Neural progenitor cell (in vitro differentiated cells): Measurements from ENCODE around the gene MCM8. TPM values are rescaled to one million over a fixed set of nuclear protein-coding genes. Genes with fewer than 3 reads are reported as not detected.

Experiments
- DNase-seq: peaks from one replicate; pipeline ENCODE4 v3.0.0-alpha.2; 2016; ENCODE audit warnings: low spot score
- H2AFZ ChIP-seq: fragments of 200-600 bp; sonication (generic); replicated peaks from 2 replicates; pipeline ENCODE4 v1.6.1; 2016; ENCODE audit warnings: antibody characterized with exemption
- H3F3A ChIP-seq: fragments of 200-600 bp; sonication (generic); 2 replicates; pipeline ENCODE4 v1.6.1; 2016; ENCODE audit warnings: antibody characterized with exemption, low read depth
- H3K27ac ChIP-seq: fragments of 200-600 bp; sonication (generic); 2 replicates; pipeline ENCODE4 v1.5.1; 2016; ENCODE audit warnings: mild to moderate bottlenecking
- H3K27me3 ChIP-seq: fragments of 200-600 bp; sonication (generic); 2 replicates; pipeline ENCODE4 v1.6.1; 2016; ENCODE audit warnings: mild to moderate bottlenecking, moderate library complexity
- H3K36me3 ChIP-seq: fragments of 200-600 bp; sonication (generic); 2 replicates; pipeline ENCODE4 v1.5.1; 2016
- H3K4me1 ChIP-seq: fragments of 200-600 bp; sonication (generic); 2 replicates; pipeline ENCODE4 v1.6.1; 2016; ENCODE audit warnings: mixed run types
- H3K4me2 ChIP-seq: fragments of 200-600 bp; sonication (generic); 2 replicates; pipeline ENCODE4 v1.6.1; 2016
- H3K4me3 ChIP-seq: fragments of 200-600 bp; sonication (generic); 2 replicates; pipeline ENCODE4 v1.5.1; 2016
- H3K79me2 ChIP-seq: fragments of 200-600 bp; sonication (generic); 2 replicates; pipeline ENCODE4 v1.6.1; 2016; ENCODE audit warnings: low read depth
- H3K9ac ChIP-seq: fragments of 200-600 bp; sonication (generic); 2 replicates; pipeline ENCODE4 v1.6.1; 2016
- H3K9me3 ChIP-seq: fragments of 200-600 bp; sonication (generic); 2 replicates; pipeline ENCODE4 v1.5.1; 2016; ENCODE audit warnings: low read depth
- H4K20me1 ChIP-seq: fragments of 200-600 bp; sonication (generic); 2 replicates; pipeline ENCODE4 v1.6.1; 2016; ENCODE audit warnings: low read depth
- H3K27ac Mint-ChIP-seq: 3 replicates; pipeline ENCODE4 v1.8.0; 2021; ENCODE audit warnings: mixed read lengths
- H3K27me3 Mint-ChIP-seq: 2 replicates; pipeline ENCODE4 v1.8.0; 2022; ENCODE audit warnings: low read depth, mild to moderate bottlenecking, inconsistent platforms, moderate library complexity, mixed read lengths; ENCODE audit not compliant: insufficient read depth
- H3K36me3 Mint-ChIP-seq: 3 replicates; pipeline ENCODE4 v1.8.0; 2021; ENCODE audit warnings: mixed read lengths
- H3K4me1 Mint-ChIP-seq: 3 replicates; pipeline ENCODE4 v1.8.0; 2021; ENCODE audit warnings: mixed read lengths
- H3K4me3 Mint-ChIP-seq: 3 replicates; pipeline ENCODE4 v1.8.0; 2021; ENCODE audit warnings: mild to moderate bottlenecking, moderate library complexity, mixed read lengths
- H3K9me3 Mint-ChIP-seq: 3 replicates; pipeline ENCODE4 v1.8.0; 2020; ENCODE audit warnings: mixed read lengths
- CTCF ChIP-seq: fragments of 200-600 bp; sonication (generic); IDR thresholded peaks from 2 replicates; pipeline ENCODE4 v1.5.1; 2017; ENCODE audit warnings: antibody characterized with exemption, mild to moderate bottlenecking
- EZH2 ChIP-seq: fragments of 200-600 bp; sonication (generic); IDR thresholded peaks from 2 replicates; pipeline ENCODE4 v1.6.1; 2017; ENCODE audit warnings: antibody characterized with exemption, mild to moderate bottlenecking, moderate library complexity
- EZH2phosphoT487 ChIP-seq: fragments of 200-600 bp; sonication (generic); IDR thresholded peaks from 2 replicates; pipeline ENCODE4 v1.6.1; 2017; ENCODE audit warnings: antibody characterized with exemption
- total RNA-seq: library from RNA; depleted of rRNA; stranded (reverse); fragments of >200 nt; gene quantifications from 2 replicates; pipeline ENCODE4 v1.2.3, GENCODE V29; 2015; ENCODE audit warnings: low replicate concordance

Gene MCM8
- total RNA-seq, 1 donor from 2014 or later: 45.2 TPM

DNA sequence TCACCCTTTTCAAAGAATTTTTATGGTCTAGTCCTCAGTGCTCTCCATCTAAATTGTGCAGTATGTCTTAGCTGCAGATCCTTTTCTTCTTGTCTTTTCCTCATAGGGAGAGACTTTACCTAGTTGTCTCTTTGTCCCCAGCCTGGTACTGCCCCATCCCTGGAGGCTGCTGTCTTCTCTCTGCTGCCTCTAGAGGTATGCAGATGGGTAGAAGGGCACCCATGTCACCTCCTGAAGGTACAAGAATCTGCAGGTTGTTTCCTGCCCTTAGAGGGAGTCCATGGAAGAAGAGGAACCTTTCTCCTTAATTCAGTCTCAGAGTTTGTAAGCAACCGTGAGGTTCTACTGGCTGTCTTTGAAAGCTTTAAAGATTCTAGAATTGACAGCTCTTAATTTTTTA, 39.1 kb downstream of the MCM8 start:
- no peak for DNase-seq
- no peak overlapping the region for H3K4me3 ChIP-seq
- H3K9me3 ChIP-seq: no peaks in the 10 kb centered on the region
- H3K27me3 ChIP-seq: no peaks in the 10 kb centered on the region
- no peaks in the 10 kb centered on the region for H3K4me1 Mint-ChIP-seq
- H4K20me1 ChIP-seq: no peaks in the 10 kb centered on the region
- no peak overlapping the region for H3K4me2 ChIP-seq
- no peaks in the 10 kb centered on the region for H3K4me1 ChIP-seq
- H3K9ac ChIP-seq: no peak overlapping the region
- H3K27ac ChIP-seq: no peak overlapping the region
- H3K27me3 Mint-ChIP-seq: no peaks in the 10 kb centered on the region
- H3K4me3 Mint-ChIP-seq: no peak overlapping the region
- H2AFZ ChIP-seq: no peak overlapping the region
- no peaks in the 10 kb centered on the region for H3K79me2 ChIP-seq
- no peak for TF ChIP-seq EZH2phosphoT487
- no peaks in the 10 kb centered on the region for H3F3A ChIP-seq
- H3K27ac Mint-ChIP-seq: no peak overlapping the region
- peaks cover 16% of the 10 kb centered on the region for H3K36me3 Mint-ChIP-seq
- H3K36me3 ChIP-seq: peaks cover 23% of the 10 kb centered on the region
- H3K9me3 Mint-ChIP-seq: no peaks in the 10 kb centered on the region

- Histone ChIP-seq H3K4me3 (no peak overlapping the region), H4K20me1 (no peaks in the 10 kb centered on the region), H3K27me3 (no peaks in the 10 kb centered on the region), H3K9me3 (no peaks in the 10 kb centered on the region), H3K4me1 (no peaks in the 10 kb centered on the region), H3F3A (no peaks in the 10 kb centered on the region), H2AFZ (no peak overlapping the region), H3K9ac (no peak overlapping the region), H3K27ac (no peak overlapping the region), H3K79me2 (no peaks in the 10 kb centered on the region), H3K36me3 (peaks cover 21% of the 10 kb centered on the region), H3K4me2 (no peak overlapping the region)
- Mint-ChIP-seq H3K9me3 (no peaks in the 10 kb centered on the region), H3K27ac (no peak overlapping the region), H3K4me1 (no peaks in the 10 kb centered on the region), H3K27me3 (no peaks in the 10 kb centered on the region), H3K4me3 (no peak overlapping the region), H3K36me3 (peaks cover 15% of the 10 kb centered on the region)
- DNase-seq: no peak
- TF ChIP-seq EZH2phosphoT487 (no peak), EZH2 (no peak), CTCF (no peak)
Observed at GRCh38 chr20:5990946-5991345, 40.5 kb downstream of the MCM8 start.

GRCh38 chr20:5991623-5992441, 41.4 kb downstream of the MCM8 start:
- no peak overlapping the region for H3K4me2 ChIP-seq

More at GRCh38 chr20:5991623-5992441, 41.4 kb downstream of the MCM8 start:
- H2AFZ ChIP-seq: no peak overlapping the region
- no peak overlapping the region for H3K4me3 ChIP-seq
- H3K9ac ChIP-seq: no peak overlapping the region
- H3K9me3 ChIP-seq: no peaks in the 10 kb centered on the region
- no peaks in the 10 kb centered on the region for H3K27me3 ChIP-seq
- H3K4me1 ChIP-seq: no peaks in the 10 kb centered on the region
- Mint-ChIP-seq H3K4me3 (no peak overlapping the region), H3K27me3 (no peaks in the 10 kb centered on the region), H3K27ac (no peak overlapping the region), H3K9me3 (no peaks in the 10 kb centered on the region), H3K36me3 (peaks cover 14% of the 10 kb centered on the region), H3K4me1 (no peaks in the 10 kb centered on the region)
- DNase-seq: no peak
- H3K79me2 ChIP-seq: no peaks in the 10 kb centered on the region
- H3K36me3 ChIP-seq: peaks cover 18% of the 10 kb centered on the region
- H3F3A ChIP-seq: no peaks in the 10 kb centered on the region
- no peak for TF ChIP-seq CTCF
- no peak for TF ChIP-seq EZH2
- TF ChIP-seq EZH2phosphoT487: no peak
- H4K20me1 ChIP-seq: no peaks in the 10 kb centered on the region
- H3K27ac ChIP-seq: no peak overlapping the region
